Ovary (tissue), 9 donors: ENCODE results near the gene AIG1. TPM values are rescaled to one million over a fixed set of nuclear protein-coding genes. Genes with fewer than 3 reads are reported as not detected.

ENCODE experiments used
- DNase-seq, 5 donors: peaks; one replicate each; pipeline ENCODE4 v3.0.0-alpha.2; 2019 to 2020
- H3K27ac ChIP-seq, 2 donors: fragments of 200-600 bp; one replicate each; pipeline versions ENCODE4 v1.5.1 to v1.8.0; 2019 to 2022
- H3K27me3 ChIP-seq: fragments of 200-600 bp; one replicate; pipeline ENCODE4 v1.8.0; 2022
- H3K36me3 ChIP-seq: fragments of 200-600 bp; sonication (generic); one replicate; pipeline ENCODE4 v1.5.1; 2019
- H3K4me1 ChIP-seq: one replicate; pipeline ENCODE4 v1.8.1; 2013; ENCODE audit warnings: mild to moderate bottlenecking, moderate library complexity; ENCODE audit not compliant: insufficient read depth
- H3K4me3 ChIP-seq: fragments of 200-600 bp; sonication (generic); one replicate; pipeline ENCODE4 v1.5.1; 2017
- H3K9me3 ChIP-seq, 2 donors: fragments of 200-600 bp in 1 of 2; sonication (generic) in 1 of 2; one replicate each; pipeline versions ENCODE4 v1.5.1 to v1.8.1; 2013 to 2019; ENCODE audit warnings: mild to moderate bottlenecking in 1 of 2, moderate library complexity in 1 of 2
- CTCF ChIP-seq, 3 donors: fragments of 450-650 bp in 2 of 3; fragments of 200-600 bp in 1 of 3; IDR thresholded peaks; one replicate each; pipeline versions ENCODE4 v1.5.1 to v1.8.0; 2016 to 2022; ENCODE audit warnings: antibody characterized with exemption in 3 of 3, mild to moderate bottlenecking in 1 of 3
- EP300 ChIP-seq: sonication (generic); formaldehyde crosslinking; IDR thresholded peaks from one replicate; pipeline ENCODE4 v1.6.1; 2017; ENCODE audit warnings: antibody characterized with exemption
- POLR2A ChIP-seq: fragments of 450-650 bp; IDR thresholded peaks from one replicate; pipeline ENCODE4 v1.6.1; 2017; ENCODE audit warnings: antibody characterized with exemption, mild to moderate bottlenecking, moderate library complexity
- WGBS, 3 donors: extraction: QIAGEN DNeasy Blood & Tissue Kit in 1 of 3; methylation state at CpG; one replicate each; pipeline versions ENCODE4 v1.1.5 to v1.1.7; 2013 to 2017; 5-methylcytosine and 5-hydroxymethylcytosine counted together
- intact Hi-C, 4 donors: fragments of 100-400 bp; cut with DNase I; formaldehyde crosslinking; loops; one replicate each; pipeline versions ENCODE4 v1.11.0 to v1.15.1; 2022 to 2023
- polyA plus RNA-seq, 2 donors: library from polyadenylated mRNA; stranded (reverse); fragments of 200-250 nt in 1 of 2; fragments of 350-450 nt in 1 of 2; fragmentation: Illumina TruSeq in 1 of 2; extraction: RNeasy Lipid Tissue Mini Kit (QIAGEN cat#74804) in 1 of 2; gene quantifications; one replicate each; pipeline ENCODE4 v1.2.3, GENCODE V29; 2013 to 2014
- total RNA-seq, 7 donors: library from RNA; depleted of rRNA in 2 of 7; stranded (reverse); fragments of >200 nt in 2 of 7; fragmentation: NEBNext Ultra II Directional in 3 of 7; extraction: Animal tissue kit (Norgen Biotek cat#: 25700) in 3 of 7; gene quantifications; one replicate each; pipeline versions ENCODE4 v1.1.0 to v1.2.4, GENCODE V29; 2016 to 2023
- donor health status: DM: no; HTN: no; CAD: no; lungs with moderate emphysema.
- donor health status: DM: no; HTN: no; CAD: no.
- donor health status: Bipolar disorder and iron deficiency.
- donor health status: DM: yes; HTN: yes; CAD: no.
- donor health status: DM: no; HTN: no; CAD: no.
- donor health status: DM: yes; HTN: yes; CAD: no.

AIG1 gene
- total and polyA plus RNA-seq, 9 donors, result 27.8 to 91.0 (median 37.3) TPM

- H3K4me1 ChIP-seq, result peaks cover 3% of the 10 kb centered on the region
- H3K9me3 ChIP-seq, result no peaks in the 10 kb centered on the region
- DNase-seq, result no peak
- WGBS, 3 donors, result 66 to 74% (median 68%) methylated on average over 3 of the region's 3 CpGs
- H3K27me3 ChIP-seq, result no peaks in the 10 kb centered on the region
- H3K36me3 ChIP-seq, result no peaks in the 10 kb centered on the region
- H3K27ac ChIP-seq, result no peak overlapping the region
- H3K4me3 ChIP-seq, result no peak overlapping the region
- TF ChIP-seq EP300 (no peak), POLR2A (no peak), CTCF (IDR thresholded peaks at IDR 0.05) (no peak)
- intact Hi-C loops, result no loop called here
Observed at GRCh38 chr6:143261899-143262436, 201.3 kb downstream of the AIG1 start.

- no peak for DNase-seq
- intact Hi-C loops, result no loop called here
- Histone ChIP-seq H3K27ac (no peak overlapping the region), H3K27me3 (no peaks in the 10 kb centered on the region), H3K36me3 (no peaks in the 10 kb centered on the region), H3K4me1 (peaks cover 3% of the 10 kb centered on the region), H3K4me3 (no peak overlapping the region), H3K9me3 (no peaks in the 10 kb centered on the region)
- TF ChIP-seq POLR2A, result no peak
- no peak for TF ChIP-seq CTCF (IDR thresholded peaks at IDR 0.05)
- no peak for TF ChIP-seq EP300
- WGBS, 3 donors, result 88 to 96% (median 96%) methylated on average over 2 of the region's 2 CpGs
Observed at GRCh38 chr6:143262859-143263258, 202.2 kb downstream of the AIG1 start.

DNA sequence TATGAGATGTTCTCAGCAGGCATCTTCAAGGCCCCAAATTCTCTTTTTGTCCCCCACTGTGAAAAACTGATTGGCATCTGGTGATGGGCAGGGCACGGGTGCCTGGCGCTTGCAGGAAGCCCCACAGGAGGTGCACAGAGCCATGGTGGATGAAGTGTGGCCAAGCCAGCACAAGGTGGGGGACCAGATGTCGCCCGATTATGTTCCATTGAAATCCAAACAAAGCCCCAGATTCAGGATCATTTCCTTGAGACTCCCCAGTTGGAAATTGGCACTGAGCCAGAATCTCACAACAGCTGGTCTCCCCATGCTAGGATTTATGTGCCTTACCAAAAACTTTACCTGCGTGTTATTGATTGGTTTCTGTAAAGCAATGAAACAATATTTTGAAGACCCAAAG, 203.7 kb downstream of the AIG1 start:
- Histone ChIP-seq H3K27me3 (no peaks in the 10 kb centered on the region), H3K9me3 (no peaks in the 10 kb centered on the region), H3K36me3 (no peaks in the 10 kb centered on the region), H3K27ac (no peak overlapping the region), H3K4me1 (peaks cover 3% of the 10 kb centered on the region), H3K4me3 (no peak overlapping the region)
- WGBS, 3 donors, result 77 to 78% (median 77%) methylated on average over 5 of the region's 5 CpGs
- DNase-seq, result peak in 2 of 5 donors; percentile 22 to 26
- TF ChIP-seq CTCF (IDR thresholded peaks at IDR 0.05), result no peak
- TF ChIP-seq POLR2A, result no peak
- no peak for TF ChIP-seq EP300
- intact Hi-C loops, result no loop called here

GRCh38 chr6:143264986-143265764, 204.5 kb downstream of the AIG1 start:
- H3K9me3 ChIP-seq, result no peaks in the 10 kb centered on the region
- 17 to 25% (median 21%) methylated on average over 4 of the region's 4 CpGs for WGBS, 3 donors
- H3K4me3 ChIP-seq, result no peak overlapping the region
- intact Hi-C loops, result no loop called here
- DNase-seq, result no peak
- H3K36me3 ChIP-seq, result no peaks in the 10 kb centered on the region
- no peaks in the 10 kb centered on the region for H3K27me3 ChIP-seq
- H3K27ac ChIP-seq, result no peak overlapping the region
- TF ChIP-seq POLR2A, result no peak
- no peak for TF ChIP-seq CTCF (IDR thresholded peaks at IDR 0.05)
- peaks cover 3% of the 10 kb centered on the region for H3K4me1 ChIP-seq
